NCI-H82 treated with DMSO at 0.1 percent for 48 hours (cell line): ENCODE measurements around the gene ZNF775.

Experiments used
- DNase-seq: peaks from one replicate; lab custom pipeline; 2025; ENCODE audit not compliant: unreplicated experiment; lab: John Stamatoyannopoulos, UW

ZNF775 gene

GRCh38 chr7:150434240-150434639, 55.1 kb downstream of the ZNF775 start:
- no peak for DNase-seq

GRCh38 chr7:150435047-150435389, 55.9 kb downstream of the ZNF775 start:
- no peak for DNase-seq

DNA sequence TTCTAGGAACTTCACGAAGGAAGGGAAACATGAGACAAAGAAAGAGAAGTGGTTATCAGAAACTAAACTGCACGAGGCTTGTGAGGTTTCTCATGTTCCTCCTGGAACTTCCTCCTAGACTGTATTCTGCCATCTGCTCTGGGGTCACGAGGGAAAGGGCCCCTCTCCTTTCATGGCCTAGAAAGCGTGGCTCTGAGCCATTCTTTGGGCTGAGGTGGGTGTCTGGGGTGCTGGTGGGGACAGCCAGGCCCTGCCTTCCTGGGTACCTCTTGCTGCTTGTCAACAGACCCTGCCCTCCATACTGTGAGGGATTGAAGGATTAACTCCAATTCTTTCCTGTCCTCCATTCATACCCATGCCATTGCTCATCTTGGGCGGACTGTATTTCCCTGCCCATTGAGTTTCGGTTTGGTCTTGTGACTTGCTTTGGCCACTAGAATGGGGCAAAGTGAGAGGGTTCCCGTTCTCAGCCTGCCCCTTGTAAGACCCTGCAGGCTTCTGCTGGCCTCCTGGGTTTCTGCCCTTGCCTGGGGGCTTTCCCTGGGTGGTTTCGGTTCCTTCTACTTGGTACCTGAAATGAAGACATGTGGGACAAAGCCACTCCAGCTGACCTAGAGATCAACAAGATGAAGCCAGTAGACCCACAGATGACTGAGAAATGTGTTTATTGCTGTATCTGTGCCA, 56.4 kb downstream of the ZNF775 start:
- DNase-seq, result no peak

GRCh38 chr7:150439967-150440366, 60.8 kb downstream of the ZNF775 start:
- no peak for DNase-seq

DNA sequence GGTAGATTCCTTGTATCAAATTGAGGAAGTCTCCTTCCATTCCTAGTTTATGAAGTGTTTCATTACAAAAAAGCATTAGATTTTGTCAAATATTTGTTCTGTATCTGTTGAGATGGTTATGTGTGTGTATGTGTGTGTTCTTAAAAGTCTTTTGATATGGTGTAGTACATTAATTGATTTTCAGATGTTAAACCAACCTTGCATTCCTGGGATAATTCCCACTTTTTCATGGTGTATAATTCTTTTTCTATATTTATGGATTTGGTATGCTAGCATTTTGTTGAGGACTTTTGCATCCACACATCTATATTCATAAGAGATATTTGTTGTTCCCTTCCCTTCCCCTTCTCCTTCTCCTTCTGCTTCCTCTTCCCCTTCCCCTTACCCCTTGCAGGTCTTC, 62.4 kb downstream of the ZNF775 start:
- DNase-seq, result no peak

DNA sequence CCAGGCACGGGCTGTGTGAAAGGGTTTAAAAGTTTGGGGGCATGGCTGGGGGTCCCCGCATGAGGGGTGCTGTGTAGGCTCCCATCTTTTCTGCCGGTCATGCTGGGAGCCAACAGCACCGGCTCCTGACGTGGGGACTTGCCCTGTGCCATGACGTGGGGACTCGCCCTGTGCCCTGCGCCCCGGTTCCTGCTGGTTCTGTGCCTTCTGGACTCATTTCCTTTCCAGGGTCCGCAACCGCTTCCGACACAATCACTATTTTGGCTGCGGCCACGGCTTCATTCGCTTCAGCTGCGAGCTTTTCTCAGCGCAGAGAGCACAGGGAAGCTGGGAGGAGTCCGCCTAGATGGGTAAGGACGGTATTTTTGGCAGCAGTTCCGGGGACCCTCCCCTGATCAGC, 63.7 kb downstream of the ZNF775 start:
- no peak for DNase-seq

DNA sequence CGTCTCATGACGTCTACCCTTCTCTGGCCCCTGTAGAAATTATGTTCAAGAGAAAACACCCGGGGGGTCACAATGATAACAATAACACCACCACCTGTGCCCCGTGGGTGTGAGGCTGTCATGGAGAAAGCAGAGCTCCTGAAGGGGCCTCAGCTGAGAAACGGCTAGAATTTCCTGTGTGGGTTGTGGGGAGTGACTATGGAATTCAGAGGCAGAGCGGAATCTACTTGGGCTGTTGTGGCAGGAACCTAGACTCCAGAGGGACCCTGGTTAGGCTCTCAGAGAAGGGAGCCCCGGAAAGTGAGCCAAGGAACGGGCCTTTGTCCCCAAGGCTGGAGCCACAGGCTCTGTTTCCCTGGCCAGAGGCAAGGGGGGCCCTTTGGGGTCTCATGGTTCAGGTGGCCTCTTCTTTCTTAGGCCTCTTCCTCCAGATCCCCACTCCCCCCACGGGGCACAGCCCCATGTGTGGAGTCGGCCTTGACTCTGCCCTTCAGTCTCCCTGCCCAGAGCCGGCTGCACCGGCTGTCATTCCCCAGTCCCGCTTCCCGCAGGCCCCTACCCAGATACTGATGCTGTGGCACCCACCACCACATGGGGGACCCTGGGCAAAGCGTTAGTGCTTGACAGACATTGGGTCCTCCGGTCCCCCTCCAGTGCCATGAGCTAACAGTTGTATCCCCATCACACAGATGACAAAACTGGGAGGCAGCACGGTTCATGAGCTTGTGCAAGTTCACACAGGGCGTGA, 64.8 kb downstream of the ZNF775 start:
- DNase-seq, result no peak

- no peak for DNase-seq
Measured at GRCh38 chr7:150444674-150445365, 65.7 kb downstream of the ZNF775 start.

DNA sequence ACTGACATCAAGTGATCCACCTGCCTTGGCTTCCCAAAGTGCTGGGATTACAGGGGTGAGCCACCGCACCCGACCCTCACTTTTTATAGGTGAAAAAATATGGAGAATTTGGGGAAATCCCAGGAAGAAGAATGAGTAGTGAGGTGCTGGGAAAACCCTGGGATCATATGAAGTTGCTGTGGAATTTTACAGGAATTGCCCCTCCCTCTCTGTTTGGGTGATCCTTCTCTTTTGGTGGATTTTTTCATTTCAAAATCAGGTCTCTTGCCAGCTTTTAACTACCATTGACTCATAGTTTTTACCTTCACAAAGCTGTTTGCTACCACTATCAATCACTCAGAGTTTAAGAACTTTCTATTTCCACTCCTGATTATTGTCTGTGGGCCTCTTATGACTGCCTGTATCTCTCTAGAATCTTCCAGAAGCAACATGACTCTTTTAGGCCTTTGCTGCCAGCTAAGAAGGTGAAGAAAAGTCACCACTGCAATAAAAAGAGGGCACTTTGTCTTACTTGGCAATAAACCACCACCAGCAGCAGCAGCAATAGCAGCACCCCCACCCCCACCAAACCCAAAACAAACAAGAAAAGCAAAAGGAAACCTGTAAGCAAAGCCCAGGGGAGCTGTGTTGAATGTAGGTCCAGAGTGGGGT, 67.3 kb downstream of the ZNF775 start:
- no peak for DNase-seq
